GM19467 (cell line): ENCODE results near the gene ISOC1.

Source experiments
- ATAC-seq: cut with Tn5 transposase; IDR thresholded peaks from one replicate; pipeline ENCODE4 v1.9.1; 2021; ENCODE audit warnings: mild to moderate bottlenecking, moderate library complexity; ENCODE audit not compliant: unreplicated experiment

ISOC1 gene

GRCh38 chr5:129124608-129125007 lies 30.1 kb downstream of the ISOC1 start:
- no peak for ATAC-seq

- peak; percentile 75 for ATAC-seq
These were observed 31.3 kb downstream of the ISOC1 start for GRCh38 chr5:129125819-129126218.

- ATAC-seq = no peak
These were observed 39.0 kb downstream of the ISOC1 start for GRCh38 chr5:129133553-129133952.

- ATAC-seq = peak; percentile 73
These were observed 41.1 kb downstream of the ISOC1 start for GRCh38 chr5:129135633-129136032.

GRCh38 chr5:129137637-129138036 lies 43.1 kb downstream of the ISOC1 start:
- no peak for ATAC-seq

GRCh38 chr5:129141078-129141477 lies 46.5 kb downstream of the ISOC1 start:
- no peak for ATAC-seq

GRCh38 chr5:129141696-129142095 lies 47.1 kb downstream of the ISOC1 start:
- ATAC-seq = no peak

- no peak for ATAC-seq
These were observed 61.3 kb downstream of the ISOC1 start for GRCh38 chr5:129155876-129156275.

- no peak for ATAC-seq
These were observed 67.3 kb downstream of the ISOC1 start for GRCh38 chr5:129161830-129162229.
